ENCODE data around the gene GTPBP2. TPM values are rescaled to one million over a fixed set of nuclear protein-coding genes. Genes with fewer than 3 reads are reported as not detected.
A peak's percentile ranks its signal among the peaks of the same experiment; 100 is the strongest.

The GTPBP2 gene, protein sequence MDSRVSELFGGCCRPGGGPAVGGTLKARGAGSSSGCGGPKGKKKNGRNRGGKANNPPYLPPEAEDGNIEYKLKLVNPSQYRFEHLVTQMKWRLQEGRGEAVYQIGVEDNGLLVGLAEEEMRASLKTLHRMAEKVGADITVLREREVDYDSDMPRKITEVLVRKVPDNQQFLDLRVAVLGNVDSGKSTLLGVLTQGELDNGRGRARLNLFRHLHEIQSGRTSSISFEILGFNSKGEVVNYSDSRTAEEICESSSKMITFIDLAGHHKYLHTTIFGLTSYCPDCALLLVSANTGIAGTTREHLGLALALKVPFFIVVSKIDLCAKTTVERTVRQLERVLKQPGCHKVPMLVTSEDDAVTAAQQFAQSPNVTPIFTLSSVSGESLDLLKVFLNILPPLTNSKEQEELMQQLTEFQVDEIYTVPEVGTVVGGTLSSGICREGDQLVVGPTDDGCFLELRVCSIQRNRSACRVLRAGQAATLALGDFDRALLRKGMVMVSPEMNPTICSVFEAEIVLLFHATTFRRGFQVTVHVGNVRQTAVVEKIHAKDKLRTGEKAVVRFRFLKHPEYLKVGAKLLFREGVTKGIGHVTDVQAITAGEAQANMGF
- total RNA-seq (2021) = 67.6 and 72.2 TPM in 2 replicates
- long read RNA-seq, partial matches to known transcripts = 4 of 16 reads
- long read RNA-seq, other reads (novel, unspliced or antisense) = 12 of 16 reads

DNA sequence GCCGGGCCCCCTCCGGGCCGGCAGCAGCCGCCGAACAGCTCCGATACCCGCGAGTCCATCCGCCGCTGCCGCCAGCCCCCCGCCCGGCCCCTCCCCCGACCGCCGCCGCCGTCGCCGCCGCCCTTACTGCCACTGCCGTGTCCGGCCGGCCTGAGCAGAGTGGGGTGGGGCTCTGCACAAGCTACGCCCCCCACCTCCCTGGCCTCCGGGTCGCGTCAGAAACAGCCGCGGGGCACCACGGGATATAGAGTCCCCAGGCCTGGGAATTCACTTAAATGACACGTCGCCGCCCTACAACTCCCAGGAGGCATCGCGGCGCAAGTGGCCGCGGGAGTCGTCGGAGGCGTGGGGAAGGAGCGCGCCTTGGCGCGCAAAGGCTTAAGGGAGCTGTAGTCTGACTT lies at the start of gene GTPBP2:
GTPBP2 (minus strand) TSS at position 161 of the 401 bp plus-strand sequence; CDS start at position 59, 102 bp downstream.
- H3K14ac ChIP-seq (ENCODE audit: insufficient read depth, low read length) = peak within 1 kb of the TSS; percentile 94
- H2AFZ ChIP-seq (ENCODE audit: low read length) = no peak within 1 kb of the TSS
- Mint-ChIP-seq H3K27ac (peak within 1 kb of the TSS; percentile 98 to 100 (median 100)), H3K4me1 (peaks cover 18 to 19% of the 10 kb centered on the region in 2 experiments), H3K9me3 (no peaks in the 10 kb centered on the region; a peak in 1 of 5 replicates), H3K27me3 (ENCODE audit: low read depth) (no peaks in the 10 kb centered on the region), H3K4me3 (peak within 1 kb of the TSS; percentile 96 to 99), H3K36me3 (ENCODE audit: insufficient read depth in 1 of 3, low read depth in 3 of 3) (peaks cover 21 to 40% (median 38%) of the 10 kb centered on the region in 3 experiments; a peak in 6 of 7 replicates)
- TF ChIP-seq, protein P1, sequence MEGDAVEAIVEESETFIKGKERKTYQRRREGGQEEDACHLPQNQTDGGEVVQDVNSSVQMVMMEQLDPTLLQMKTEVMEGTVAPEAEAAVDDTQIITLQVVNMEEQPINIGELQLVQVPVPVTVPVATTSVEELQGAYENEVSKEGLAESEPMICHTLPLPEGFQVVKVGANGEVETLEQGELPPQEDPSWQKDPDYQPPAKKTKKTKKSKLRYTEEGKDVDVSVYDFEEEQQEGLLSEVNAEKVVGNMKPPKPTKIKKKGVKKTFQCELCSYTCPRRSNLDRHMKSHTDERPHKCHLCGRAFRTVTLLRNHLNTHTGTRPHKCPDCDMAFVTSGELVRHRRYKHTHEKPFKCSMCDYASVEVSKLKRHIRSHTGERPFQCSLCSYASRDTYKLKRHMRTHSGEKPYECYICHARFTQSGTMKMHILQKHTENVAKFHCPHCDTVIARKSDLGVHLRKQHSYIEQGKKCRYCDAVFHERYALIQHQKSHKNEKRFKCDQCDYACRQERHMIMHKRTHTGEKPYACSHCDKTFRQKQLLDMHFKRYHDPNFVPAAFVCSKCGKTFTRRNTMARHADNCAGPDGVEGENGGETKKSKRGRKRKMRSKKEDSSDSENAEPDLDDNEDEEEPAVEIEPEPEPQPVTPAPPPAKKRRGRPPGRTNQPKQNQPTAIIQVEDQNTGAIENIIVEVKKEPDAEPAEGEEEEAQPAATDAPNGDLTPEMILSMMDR (conservative IDR thresholded peaks at IDR 0.05) = no peak
- H3K9ac ChIP-seq (ENCODE audit: extremely low read depth, insufficient read length, low read length) = peak within 1 kb of the TSS; percentile 86
- H3K27ac ChIP-seq (ENCODE audit: insufficient read length, low read depth, low read length) = peak within 1 kb of the TSS; percentile 74
- no peak within 1 kb of the TSS for H3K56ac ChIP-seq (ENCODE audit: insufficient read length, low read depth, low read length)
- H4K8ac ChIP-seq (replicated peaks; ENCODE audit: insufficient read length, low read depth, low read length) = peak within 1 kb of the TSS; percentile 7
- no peak within 1 kb of the TSS for H4K91ac ChIP-seq (ENCODE audit: insufficient read length, low read depth, low read length)
- H3K18ac ChIP-seq (ENCODE audit: insufficient read length, low read depth, low read length) = peak within 1 kb of the TSS; percentile 92
- H2BK15ac ChIP-seq (ENCODE audit: low read depth, low read length) = no peak within 1 kb of the TSS
- H3K23me2 ChIP-seq (ENCODE audit: insufficient read length, low read depth, low read length, poor library complexity, severe bottlenecking) = peaks cover 8% of the 10 kb centered on the region
- peak within 1 kb of the TSS; percentile 19 for H2BK12ac ChIP-seq (ENCODE audit: insufficient read length, low read depth, low read length)
- H2AK5ac ChIP-seq (ENCODE audit: insufficient read length, low read length) = no peak within 1 kb of the TSS
- peak; percentile 99 for DNase-seq
- H3K23ac ChIP-seq (ENCODE audit: insufficient read length, low read depth, low read length) = no peak within 1 kb of the TSS
- peak within 1 kb of the TSS; percentile 80 for H2BK5ac ChIP-seq (ENCODE audit: insufficient read length, low read length)
- H3K79me1 ChIP-seq (ENCODE audit: insufficient read depth, low read depth, low read length, poor library complexity, severe bottlenecking) = peaks cover 6% of the 10 kb centered on the region
- H3K27me3 ChIP-seq (ENCODE audit: insufficient read depth, low read length) = no peaks in the 10 kb centered on the region
- no peaks in the 10 kb centered on the region for H4K20me1 ChIP-seq (ENCODE audit: control insufficient read depth, insufficient read depth, insufficient read length)
- H3T11ph ChIP-seq (ENCODE audit: low read length) = peak within 1 kb of the TSS; percentile 40
- H3K4ac ChIP-seq (ENCODE audit: low read depth, low read length) = no peak within 1 kb of the TSS; the same call in 1 of the 2 replicates
- no peaks in the 10 kb centered on the region for H3K79me2 ChIP-seq (ENCODE audit: insufficient read depth, low read length)
- peak within 1 kb of the TSS; percentile 98 for H3K4me2 ChIP-seq (ENCODE audit: insufficient read depth, insufficient read length, low read length)
- H2BK120ac ChIP-seq (ENCODE audit: low read depth, low read length, poor library complexity, severe bottlenecking) = peak within 1 kb of the TSS; percentile 30
- H2BK20ac ChIP-seq (ENCODE audit: low read depth, low read length, poor library complexity, severe bottlenecking) = no peak within 1 kb of the TSS
- no CpG with 5 or more reads among the region's 46 CpGs for WGBS (ENCODE audit: extremely low coverage, insufficient read length, low lambda C conversion rate)
- peak within 1 kb of the TSS; percentile 74 for H4K5ac ChIP-seq (ENCODE audit: insufficient read length, low read depth, low read length)
- no peaks in the 10 kb centered on the region for H3K9me3 ChIP-seq (ENCODE audit: control insufficient read depth, low read depth, low read length)
- H3K4me1 ChIP-seq (ENCODE audit: insufficient read depth, low read length) = no peaks in the 10 kb centered on the region
